Kidney capillary endothelial cell (primary cell): ENCODE results near the gene AKAP11.
A peak's percentile ranks its signal among the peaks of the same experiment; 100 is the strongest.
"Not testable (repeated sequence)": the region's sequence is repeated elsewhere in the genome, so short reads cannot be mapped to it uniquely, and the experiment has no call there.

Source experiments
- DNase-seq: peaks from one replicate; pipeline ENCODE4 v3.0.0-alpha.2; 2018; ENCODE audit warnings: low spot score

The AKAP11 gene

GRCh38 chr13:42272115-42272803 is at the start of gene AKAP11:
Gene AKAP11, plus strand, starts transcription at chr13:42272152. Its CDS starts 14,197 bp downstream, at chr13:42286349.
- peak; percentile 30 for DNase-seq

- no peak for DNase-seq
Measured at GRCh38 chr13:42223681-42224080, 48.3 kb upstream of the AKAP11 start.

GRCh38 chr13:42225051-42225450 is 46.9 kb upstream of the AKAP11 start:
- DNase-seq = no peak

- not testable (repeated sequence) for DNase-seq
Measured at GRCh38 chr13:42226759-42227158, 45.2 kb upstream of the AKAP11 start.

GRCh38 chr13:42228527-42228926 is 43.4 kb upstream of the AKAP11 start:
- no peak for DNase-seq

- DNase-seq = no peak
Measured at GRCh38 chr13:42229287-42229686, 42.7 kb upstream of the AKAP11 start.

- DNase-seq = no peak
Measured at GRCh38 chr13:42232671-42233070, 39.3 kb upstream of the AKAP11 start.

GRCh38 chr13:42233726-42234125 is 38.2 kb upstream of the AKAP11 start:
- DNase-seq = no peak

GRCh38 chr13:42239161-42239560 is 32.8 kb upstream of the AKAP11 start:
- no peak for DNase-seq

- no peak for DNase-seq
Measured at GRCh38 chr13:42239644-42240043, 32.3 kb upstream of the AKAP11 start.

GRCh38 chr13:42246541-42246940 is 25.4 kb upstream of the AKAP11 start:
- no peak for DNase-seq

- DNase-seq = no peak
Measured at GRCh38 chr13:42247883-42248282, 24.1 kb upstream of the AKAP11 start.

GRCh38 chr13:42255886-42256285 is 16.1 kb upstream of the AKAP11 start:
- no peak for DNase-seq

- DNase-seq = no peak
Measured at GRCh38 chr13:42258747-42259146, 13.2 kb upstream of the AKAP11 start.

- DNase-seq = no peak
Measured at GRCh38 chr13:42259515-42259914, 12.4 kb upstream of the AKAP11 start.

GRCh38 chr13:42260903-42261654 is 10.9 kb upstream of the AKAP11 start:
- no peak for DNase-seq

GRCh38 chr13:42266473-42266872 is 5.5 kb upstream of the AKAP11 start:
- peak; percentile 88 for DNase-seq

GRCh38 chr13:42270160-42270856 is 1.6 kb upstream of the AKAP11 start:
- no peak for DNase-seq

GRCh38 chr13:42270857-42271215 is 1.1 kb upstream of the AKAP11 start:
- no peak for DNase-seq

- DNase-seq = peak; percentile 91
Measured at GRCh38 chr13:42271337-42272114, 426 bp upstream of the AKAP11 start.

- DNase-seq = no peak
Measured at GRCh38 chr13:42272804-42273175, 838 bp downstream of the AKAP11 start.

GRCh38 chr13:42274386-42275097 is 2.6 kb downstream of the AKAP11 start:
- DNase-seq = no peak
